CD4-positive, alpha-beta T cell treated with Interleukin-2 at 100 ng/mL for 4 hours (primary cell): Measurements from ENCODE around the gene WFDC2.

ENCODE experiments used
- DNase-seq: peaks from one replicate; pipeline ENCODE4 v3.0.0-alpha.2; 2020; ENCODE audit warnings: low spot score

WFDC2 gene

GRCh38 chr20:45497971-45498494, 28.5 kb downstream of the WFDC2 start:
- no peak for DNase-seq

- no peak for DNase-seq
These were observed 30.5 kb downstream of the WFDC2 start for GRCh38 chr20:45500022-45500421.

DNA sequence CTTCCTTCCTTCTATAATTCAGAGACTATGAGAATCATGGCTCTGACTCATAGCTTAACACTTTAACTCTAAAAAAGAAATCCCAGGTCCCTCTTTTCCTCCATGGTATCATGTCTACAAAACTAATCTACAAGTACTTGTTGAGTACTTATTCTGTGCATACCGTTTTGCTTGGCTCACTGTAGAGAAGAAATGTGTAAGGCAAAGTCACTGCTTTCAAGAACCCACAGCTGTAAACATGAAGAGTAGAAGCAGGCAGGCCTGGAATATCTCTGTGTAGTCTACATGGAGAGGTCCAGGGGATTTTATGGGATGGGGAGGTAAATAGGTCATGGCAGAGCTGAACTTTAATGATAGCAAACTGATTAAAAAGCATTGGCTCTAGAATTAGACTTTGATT, 32.0 kb downstream of the WFDC2 start:
- no peak for DNase-seq

DNA sequence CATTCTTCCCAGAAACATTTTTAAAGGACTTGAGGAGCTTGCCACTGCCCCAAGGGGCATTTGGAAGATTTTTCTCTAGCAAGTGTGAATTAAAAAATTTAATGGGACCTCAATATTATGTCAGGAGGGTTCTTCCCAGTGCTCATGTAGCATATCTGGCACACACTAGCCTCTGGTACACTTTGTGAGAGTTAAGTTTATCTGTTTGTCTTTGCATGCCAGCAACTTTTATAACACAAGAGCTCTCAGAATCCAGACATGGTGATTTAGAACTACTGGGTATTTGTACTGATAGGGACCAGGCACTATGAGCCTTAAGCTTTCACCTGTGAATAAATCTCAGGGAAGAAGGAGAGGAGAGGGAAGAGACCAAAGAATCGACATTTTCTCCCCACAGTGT, 33.0 kb downstream of the WFDC2 start:
- DNase-seq = no peak

DNA sequence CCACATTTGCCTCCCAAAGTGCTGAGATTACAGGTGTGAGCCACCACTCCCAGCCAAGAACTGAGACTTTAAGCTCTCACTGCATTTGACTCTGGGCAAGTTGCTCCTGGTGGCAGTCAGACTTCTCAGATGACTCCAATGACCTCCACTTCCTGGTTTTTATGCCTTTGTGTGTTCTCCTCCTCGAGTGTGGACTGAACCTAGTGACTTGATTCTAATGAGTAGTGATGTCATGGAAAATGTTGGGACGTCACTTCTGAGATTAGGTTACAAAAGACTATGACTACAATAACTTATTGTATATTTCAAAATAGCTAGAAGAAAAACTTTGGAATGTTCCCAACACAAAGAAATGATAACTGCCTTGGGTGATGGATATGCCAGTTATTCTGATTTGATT, 33.9 kb downstream of the WFDC2 start:
- DNase-seq = no peak

GRCh38 chr20:45506398-45506797, 36.8 kb downstream of the WFDC2 start:
- DNase-seq = no peak

DNA sequence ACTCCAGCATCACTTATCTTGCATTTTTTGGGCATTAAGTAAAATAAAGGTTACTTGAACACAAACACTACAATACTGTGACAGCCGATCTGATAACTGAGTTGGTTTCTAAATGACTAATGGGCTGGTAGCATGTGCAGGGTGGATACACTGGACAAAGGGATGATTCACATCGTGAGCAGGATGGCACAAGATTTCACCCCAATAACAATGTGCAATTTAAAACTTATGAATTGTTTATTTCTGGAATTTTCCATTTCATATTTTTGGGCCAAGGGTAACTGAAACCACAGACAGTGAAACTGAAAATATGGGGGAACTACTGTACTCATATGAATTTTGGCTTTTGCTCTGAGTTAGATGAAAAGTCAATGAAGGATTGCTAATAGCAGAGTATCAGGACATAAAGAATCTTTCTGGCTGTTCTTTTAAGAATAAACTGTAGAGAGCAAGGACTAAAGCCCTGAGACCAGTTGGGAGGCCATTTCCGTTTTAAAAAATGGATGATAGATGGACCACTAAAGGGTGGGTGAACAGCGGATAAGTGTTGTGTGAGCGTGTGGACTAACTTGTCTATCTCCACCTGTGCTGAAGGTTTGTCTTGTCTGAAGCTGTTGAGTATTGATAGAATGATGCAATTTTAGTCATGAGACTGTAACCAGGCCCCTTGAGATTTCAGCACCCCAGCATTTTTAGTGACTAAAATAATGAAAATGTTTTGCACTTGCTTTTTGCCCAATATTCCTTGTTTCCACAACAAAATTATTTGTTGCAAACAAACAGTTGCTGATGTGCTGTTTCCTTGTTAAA, 37.7 kb downstream of the WFDC2 start:
- no peak for DNase-seq

DNA sequence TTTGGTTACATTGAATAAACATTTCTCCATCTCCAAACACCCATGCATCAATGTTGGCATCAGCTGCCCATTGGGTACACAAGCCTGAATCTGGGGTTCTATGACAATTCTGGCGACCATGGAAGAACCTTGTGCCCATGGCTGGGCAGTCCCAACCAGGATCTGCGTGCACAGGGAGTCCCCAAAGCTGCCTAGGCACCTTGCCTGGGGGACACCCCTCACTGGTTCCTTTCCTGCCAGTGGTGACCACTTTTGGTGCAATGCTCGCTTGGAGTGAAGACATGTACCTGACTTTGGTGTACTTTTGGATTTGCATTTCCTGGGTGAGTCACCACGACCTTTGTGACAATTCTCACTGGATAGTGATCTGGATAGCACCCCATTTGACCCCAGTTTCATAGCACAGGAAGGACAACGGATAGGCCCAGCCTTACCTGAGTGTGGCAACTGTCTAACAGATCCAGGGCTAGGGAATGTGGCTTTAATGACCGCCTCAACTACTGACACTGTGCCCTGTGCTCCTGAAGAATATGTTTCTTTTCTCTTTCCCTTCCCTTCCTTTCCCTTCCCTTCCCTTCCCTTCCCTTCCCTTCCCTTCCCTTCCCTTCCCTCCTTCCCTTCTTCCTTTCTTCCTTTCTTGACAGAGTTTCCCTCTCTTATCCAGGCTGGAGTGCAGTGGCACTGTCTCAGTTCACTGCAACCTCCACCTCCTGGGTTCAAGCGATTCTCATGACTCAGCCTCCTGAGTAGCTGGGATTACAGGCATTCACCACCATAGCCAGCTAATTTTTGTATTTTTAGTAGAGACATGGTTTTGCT, 38.7 kb downstream of the WFDC2 start:
- DNase-seq = no peak

DNA sequence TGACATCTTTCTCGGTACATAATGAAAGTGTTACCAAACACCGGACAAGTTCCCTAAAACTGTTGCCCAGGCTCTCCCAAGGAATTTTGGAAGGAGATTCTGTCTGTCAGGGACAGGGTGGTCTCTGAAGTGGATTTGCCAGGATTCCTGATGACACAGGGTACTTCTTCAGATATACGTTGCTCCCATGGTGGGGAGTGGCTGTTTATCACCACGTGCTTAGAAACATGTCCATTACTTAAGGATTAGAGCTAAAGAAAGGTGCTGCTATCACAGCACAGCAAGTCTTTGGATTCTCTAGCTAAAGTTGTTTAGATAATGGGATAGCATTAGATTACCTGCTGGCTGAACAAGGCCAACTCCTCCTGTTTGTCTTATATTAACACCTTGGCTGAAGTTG, 39.5 kb downstream of the WFDC2 start:
- no peak for DNase-seq

DNA sequence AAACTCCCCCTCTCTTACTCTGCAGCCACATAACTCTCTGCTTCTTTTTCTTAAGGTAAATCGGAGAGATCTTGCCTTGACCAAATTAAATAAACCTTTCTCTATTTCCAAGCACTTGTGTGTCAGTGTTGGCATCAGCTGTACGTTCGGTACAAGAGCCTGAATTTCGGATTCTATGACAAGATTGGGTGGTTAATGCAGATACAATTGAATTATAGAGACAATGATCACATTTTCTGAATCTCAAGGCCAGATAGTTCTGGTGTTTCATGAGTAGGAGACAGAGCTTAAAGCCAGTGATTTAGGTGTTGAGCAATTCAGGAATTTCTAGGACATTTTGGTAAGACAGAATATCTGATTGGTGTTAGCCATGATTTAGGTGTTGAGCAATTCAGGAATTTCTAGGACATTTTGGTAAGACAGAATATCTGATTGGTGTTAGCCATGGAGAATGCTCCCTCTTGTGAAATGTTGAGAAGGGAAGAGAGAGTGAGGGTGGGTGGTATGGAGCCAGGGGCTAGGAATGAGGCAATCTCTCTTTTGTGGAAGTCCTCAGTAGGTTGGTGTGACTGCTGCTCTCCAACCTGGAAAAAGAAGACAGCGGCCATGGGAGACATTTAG, 40.8 kb downstream of the WFDC2 start:
- DNase-seq = no peak

- no peak for DNase-seq
These were observed 45.8 kb downstream of the WFDC2 start, which contains the start of gene SPINT3 for GRCh38 chr20:45515147-45515913. TSS of gene SPINT3 (minus strand) at chr20:45515622. CDS start at chr20:45515608, 14 bp downstream.

DNA sequence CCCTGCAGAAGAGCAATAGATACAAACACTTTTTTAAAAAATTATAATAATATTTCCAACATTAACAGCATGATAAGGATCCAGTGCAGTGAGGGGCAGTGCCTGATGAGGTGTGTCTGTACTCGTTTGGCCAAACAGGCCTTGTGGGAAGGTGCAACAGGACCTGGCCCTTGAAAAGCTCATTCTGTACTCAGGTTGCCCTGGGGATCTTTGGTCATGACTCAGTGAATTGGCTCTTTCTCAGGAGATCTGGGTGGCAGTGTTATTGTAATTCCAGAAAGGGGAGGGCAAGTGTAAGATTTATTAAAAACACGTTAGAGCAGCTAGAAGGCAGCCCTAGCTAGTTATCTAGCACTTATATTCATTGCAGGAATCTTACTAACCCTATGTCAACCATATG, 48.7 kb downstream of the WFDC2 start:
- no peak for DNase-seq

GRCh38 chr20:45523821-45524220, 54.3 kb downstream of the WFDC2 start:
- DNase-seq = no peak

GRCh38 chr20:45527294-45527693, 57.7 kb downstream of the WFDC2 start:
- no peak for DNase-seq
